Measurements from ENCODE around the gene EXOSC1. TPM values are rescaled to one million over a fixed set of nuclear protein-coding genes. Genes with fewer than 3 reads are reported as not detected.

EXOSC1 gene
- total RNA-seq, 1 experiment from 2014 or later = 27.0 TPM

DNA sequence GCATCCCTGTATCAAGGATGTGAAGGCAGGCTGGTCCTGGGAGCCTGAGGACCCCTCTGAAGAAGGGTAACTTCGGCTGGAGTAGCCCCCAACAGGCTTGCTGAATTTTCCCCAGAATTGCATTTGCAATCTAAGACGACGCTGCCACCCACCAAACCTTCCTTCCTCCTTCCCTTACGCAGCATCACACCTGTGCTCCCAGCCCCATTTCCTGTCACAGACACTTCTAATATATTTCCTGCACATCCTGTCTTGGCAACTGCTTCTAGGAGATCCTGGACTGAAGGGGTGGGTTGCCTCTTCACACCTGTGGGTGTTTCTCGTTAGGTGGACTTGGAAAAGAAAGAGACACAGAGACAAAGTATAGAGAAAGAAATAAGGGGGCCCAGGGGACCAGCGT lies 29.2 kb downstream of the EXOSC1 start:
- H3K27ac ChIP-seq = no peak overlapping the region
- no peaks in the 10 kb centered on the region for H3K27me3 ChIP-seq (ENCODE audit: insufficient read depth, low read depth)
- no peaks in the 10 kb centered on the region for H3K36me3 ChIP-seq (ENCODE audit: low read depth)
- H3K79me2 ChIP-seq (ENCODE audit: low read depth) = no peaks in the 10 kb centered on the region
- no peak for DNase-seq
- no peak for TF ChIP-seq EZH2 (IDR thresholded peaks at IDR 0.05; ENCODE audit: low read depth)
- TF ChIP-seq, protein P1, sequence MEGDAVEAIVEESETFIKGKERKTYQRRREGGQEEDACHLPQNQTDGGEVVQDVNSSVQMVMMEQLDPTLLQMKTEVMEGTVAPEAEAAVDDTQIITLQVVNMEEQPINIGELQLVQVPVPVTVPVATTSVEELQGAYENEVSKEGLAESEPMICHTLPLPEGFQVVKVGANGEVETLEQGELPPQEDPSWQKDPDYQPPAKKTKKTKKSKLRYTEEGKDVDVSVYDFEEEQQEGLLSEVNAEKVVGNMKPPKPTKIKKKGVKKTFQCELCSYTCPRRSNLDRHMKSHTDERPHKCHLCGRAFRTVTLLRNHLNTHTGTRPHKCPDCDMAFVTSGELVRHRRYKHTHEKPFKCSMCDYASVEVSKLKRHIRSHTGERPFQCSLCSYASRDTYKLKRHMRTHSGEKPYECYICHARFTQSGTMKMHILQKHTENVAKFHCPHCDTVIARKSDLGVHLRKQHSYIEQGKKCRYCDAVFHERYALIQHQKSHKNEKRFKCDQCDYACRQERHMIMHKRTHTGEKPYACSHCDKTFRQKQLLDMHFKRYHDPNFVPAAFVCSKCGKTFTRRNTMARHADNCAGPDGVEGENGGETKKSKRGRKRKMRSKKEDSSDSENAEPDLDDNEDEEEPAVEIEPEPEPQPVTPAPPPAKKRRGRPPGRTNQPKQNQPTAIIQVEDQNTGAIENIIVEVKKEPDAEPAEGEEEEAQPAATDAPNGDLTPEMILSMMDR (conservative IDR thresholded peaks at IDR 0.05) = no peak
- H2AFZ ChIP-seq = no peak overlapping the region
- CTCF ChIA-PET = no interaction called here
- intact Hi-C loops (cut with micrococcal nuclease; ENCODE audit: unreplicated experiment) = no loop called here
- no peak overlapping the region for H3K4me3 ChIP-seq
- no peak overlapping the region for H3K4me2 ChIP-seq
- POLR2A ChIA-PET (ENCODE audit: unreplicated experiment) = no interaction called here
- no peaks in the 10 kb centered on the region for H3K9me2 ChIP-seq (ENCODE audit: insufficient read depth)
- no peaks in the 10 kb centered on the region for H4K20me1 ChIP-seq (ENCODE audit: insufficient read depth)
- H3K4me1 ChIP-seq (replicated peaks; ENCODE audit: insufficient read depth) = no peaks in the 10 kb centered on the region; the same call in 1 of the 2 replicates
- H3F3A ChIP-seq (ENCODE audit: insufficient read depth, low read depth) = 0 out of 2 replicates have a peak, but pooled peaks cover 4% of the 10 kb centered on the region
- no peaks in the 10 kb centered on the region for H3K9me3 ChIP-seq (ENCODE audit: insufficient read depth, low read depth)
- no TSS peak for BruUV-seq (replicated peaks)

DNA sequence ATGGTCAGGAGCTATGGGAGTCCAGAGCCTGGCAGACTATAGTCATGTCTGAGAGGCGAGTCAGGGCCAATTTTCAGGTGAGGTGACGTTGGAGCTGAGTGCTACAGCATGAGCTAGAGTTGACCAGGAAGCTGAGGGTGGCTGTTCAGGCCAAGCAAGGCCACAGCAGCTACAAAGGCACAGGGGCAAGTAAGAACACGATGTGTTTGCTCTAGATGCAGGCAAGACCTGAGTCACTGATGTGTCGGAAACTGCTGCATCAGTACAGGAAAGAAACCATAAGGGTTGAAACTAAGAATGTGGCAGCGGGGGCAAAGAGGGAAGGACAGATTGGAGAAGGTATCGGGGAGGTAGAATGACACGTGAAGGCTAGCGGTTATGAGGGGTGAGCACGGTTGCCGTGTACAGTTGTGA lies 32.9 kb downstream of the EXOSC1 start:
- BruUV-seq (replicated peaks) = no TSS peak
- intact Hi-C loops (cut with micrococcal nuclease; ENCODE audit: unreplicated experiment) = no loop called here
- POLR2A ChIA-PET (ENCODE audit: unreplicated experiment) = interaction anchor here (0.5 to 0.6 kb wide), 2 partner anchors 44 to 120 kb away, joined by 9 to 10 read pairs; partner anchors contain the start of gene ARHGAP19

DNA sequence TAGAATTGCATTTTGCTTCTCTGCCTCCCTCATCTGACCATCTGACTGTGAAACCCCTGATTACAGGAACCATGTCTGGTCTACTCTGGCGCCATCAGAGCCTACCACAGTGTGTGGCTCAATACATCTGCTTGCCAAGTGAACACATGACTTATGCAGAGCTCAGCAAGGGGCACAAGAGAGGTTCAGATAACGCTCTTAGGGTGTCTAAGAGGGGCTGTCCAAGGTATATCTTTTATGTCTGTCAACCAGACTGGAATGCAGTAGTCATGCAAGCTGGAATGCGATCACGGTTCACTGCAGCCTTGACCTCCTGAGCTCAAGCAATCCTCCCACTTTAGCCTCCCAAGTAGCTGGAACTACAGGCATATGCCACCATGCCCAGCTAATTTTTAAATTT lies 34.4 kb downstream of the EXOSC1 start:
- H3K9me2 ChIP-seq (ENCODE audit: insufficient read depth) = no peaks in the 10 kb centered on the region
- no peaks in the 10 kb centered on the region for H3K27me3 ChIP-seq (ENCODE audit: insufficient read depth, low read depth)
- BruUV-seq (replicated peaks) = no TSS peak
- no peaks in the 10 kb centered on the region for H4K20me1 ChIP-seq (ENCODE audit: insufficient read depth)
- DNase-seq = no peak
- no peak for TF ChIP-seq EZH2 (IDR thresholded peaks at IDR 0.05; ENCODE audit: low read depth)
- TF ChIP-seq, protein P1 (conservative IDR thresholded peaks at IDR 0.05) = no peak
- H3K4me3 ChIP-seq = no peak overlapping the region
- no peak overlapping the region for H3K4me2 ChIP-seq
- peaks cover 17% of the 10 kb centered on the region for H3K4me1 ChIP-seq (replicated peaks; ENCODE audit: insufficient read depth)
- H3K9me3 ChIP-seq (ENCODE audit: insufficient read depth, low read depth) = no peaks in the 10 kb centered on the region
- H3K79me2 ChIP-seq (ENCODE audit: low read depth) = no peaks in the 10 kb centered on the region
- POLR2A ChIA-PET (ENCODE audit: unreplicated experiment) = no interaction called here
- H2AFZ ChIP-seq = no peak overlapping the region
- CTCF ChIA-PET = interaction anchor here (0.6 kb wide), 1 partner anchor 13 kb away, joined by 9 read pairs; no protein-coding TSS in a partner anchor
- no peak overlapping the region for H3K27ac ChIP-seq
- intact Hi-C loops (cut with micrococcal nuclease; ENCODE audit: unreplicated experiment) = no loop called here
- H3K36me3 ChIP-seq (ENCODE audit: low read depth) = no peaks in the 10 kb centered on the region
- H3F3A ChIP-seq (ENCODE audit: insufficient read depth, low read depth) = peaks cover 29% of the 10 kb centered on the region

More for the DNA sequence above, 32.9 kb downstream of the EXOSC1 start:
- H3K9me3 ChIP-seq (ENCODE audit: insufficient read depth, low read depth) = no peaks in the 10 kb centered on the region
- no peak overlapping the region for H3K4me2 ChIP-seq
- H3K9me2 ChIP-seq (ENCODE audit: insufficient read depth) = no peaks in the 10 kb centered on the region
- CTCF ChIA-PET = no interaction called here
- H3K27ac ChIP-seq = peak overlapping the region; percentile 50
- peak; percentile 47 to 81 for DNase-seq
- H3K4me3 ChIP-seq = no peak overlapping the region
- H3F3A ChIP-seq (ENCODE audit: insufficient read depth, low read depth) = peaks cover 23% of the 10 kb centered on the region
- peaks cover 10% of the 10 kb centered on the region for H3K4me1 ChIP-seq (replicated peaks; ENCODE audit: insufficient read depth)
- no peak for TF ChIP-seq EZH2 (IDR thresholded peaks at IDR 0.05; ENCODE audit: low read depth)
- TF ChIP-seq, protein P1 (conservative IDR thresholded peaks at IDR 0.05) = no peak
- no peaks in the 10 kb centered on the region for H3K36me3 ChIP-seq (ENCODE audit: low read depth)
- H2AFZ ChIP-seq = no peak overlapping the region
- H3K79me2 ChIP-seq (ENCODE audit: low read depth) = no peaks in the 10 kb centered on the region
- H3K27me3 ChIP-seq (ENCODE audit: insufficient read depth, low read depth) = no peaks in the 10 kb centered on the region
- no peaks in the 10 kb centered on the region for H4K20me1 ChIP-seq (ENCODE audit: insufficient read depth)

Measured in PC-9 (cell line).